Muscle of back (tissue), 11 donors: Measurements from ENCODE around the gene CD5L. TPM values are rescaled to one million over a fixed set of nuclear protein-coding genes. Genes with fewer than 3 reads are reported as not detected.

ENCODE experiments used
- DNase-seq, 3 donors: peaks; one replicate each; pipeline versions ENCODE4 v3.0.0 to v3.0.0-alpha.2; 2013
- polyA plus RNA-seq, 10 donors: library from polyadenylated mRNA; unstranded; fragments of 120-200 nt; gene quantifications; one replicate each; pipeline ENCODE4 v1.2.1, GENCODE V29; 2013; ENCODE audit not compliant: insufficient read length in 10 of 10

CD5L gene
- polyA plus RNA-seq, 10 donors, result 0.05 to 0.17 (median 0.11) TPM; not detected in 6

DNA sequence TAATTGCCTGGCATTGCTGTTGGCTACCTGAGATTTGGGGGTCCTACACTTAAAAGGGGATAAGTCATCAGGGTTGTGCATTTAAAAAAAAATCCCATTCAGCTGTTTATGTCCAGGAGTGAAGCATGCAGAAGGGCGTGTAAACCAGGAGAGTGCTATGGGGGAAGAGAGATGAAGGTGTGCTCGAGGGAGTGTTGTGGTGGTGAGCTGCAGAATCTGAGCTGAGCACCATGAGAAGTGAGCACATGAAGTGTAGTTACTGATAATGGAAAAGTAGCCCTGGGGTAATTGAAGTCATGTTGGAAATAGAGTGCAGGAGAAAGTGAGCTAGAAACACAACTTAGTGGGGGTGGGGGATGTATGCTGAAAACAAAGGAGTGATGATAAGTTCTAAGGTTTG, 22.4 kb downstream of the CD5L start:
- no peak for DNase-seq

DNA sequence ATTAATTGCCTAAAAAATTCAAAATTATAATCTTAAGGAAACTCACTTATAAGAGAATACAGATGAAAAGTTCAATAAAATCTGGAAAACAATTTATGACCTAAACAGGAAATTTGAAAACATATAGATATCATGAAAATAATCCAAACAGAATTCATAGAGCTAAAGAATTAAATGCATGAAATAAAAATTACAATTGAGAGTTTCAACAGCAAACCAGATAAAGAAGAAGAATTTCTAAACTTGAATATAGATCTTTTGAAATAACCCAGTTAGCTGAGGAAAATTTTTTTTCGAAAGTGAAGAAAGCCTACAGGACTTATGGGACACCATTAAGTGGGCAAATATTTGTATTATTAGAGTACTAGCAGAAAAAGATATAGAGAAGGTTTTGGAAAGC, 28.3 kb downstream of the CD5L start:
- no peak for DNase-seq

DNA sequence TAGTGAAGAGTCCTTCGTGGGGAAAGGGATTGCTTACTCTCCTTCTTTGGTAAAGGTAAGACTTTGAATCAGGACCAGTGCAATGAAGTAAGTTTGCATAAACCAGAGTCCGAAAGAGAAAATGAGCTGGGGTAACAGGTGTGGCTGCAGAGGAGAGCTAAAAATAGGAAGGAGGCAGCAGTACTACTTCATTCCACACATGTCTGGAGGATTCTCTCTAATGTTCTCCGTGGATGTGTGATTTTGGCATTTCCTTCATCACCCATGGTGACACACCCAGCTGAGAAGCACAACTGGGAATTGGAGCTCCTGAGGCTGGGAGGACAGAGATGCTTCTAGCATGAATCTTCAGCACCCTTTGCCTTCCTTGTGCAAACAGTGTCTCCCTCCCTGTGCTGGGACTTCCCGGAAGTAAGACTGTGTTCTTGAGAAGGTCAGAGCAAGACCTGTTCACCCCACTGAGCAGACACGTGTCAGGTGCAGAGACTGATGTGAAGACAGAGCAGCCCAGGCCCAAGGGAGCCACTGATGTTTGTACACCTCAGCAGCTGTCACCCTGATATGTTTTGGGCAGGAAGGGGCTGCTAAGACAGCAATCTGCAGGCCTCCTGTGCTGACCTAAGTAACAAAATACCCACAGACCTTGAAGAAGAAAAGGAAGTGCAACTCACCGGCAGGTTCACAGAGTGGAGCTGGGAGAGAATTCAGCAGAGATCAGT, 35.0 kb downstream of the CD5L start:
- no peak for DNase-seq

DNA sequence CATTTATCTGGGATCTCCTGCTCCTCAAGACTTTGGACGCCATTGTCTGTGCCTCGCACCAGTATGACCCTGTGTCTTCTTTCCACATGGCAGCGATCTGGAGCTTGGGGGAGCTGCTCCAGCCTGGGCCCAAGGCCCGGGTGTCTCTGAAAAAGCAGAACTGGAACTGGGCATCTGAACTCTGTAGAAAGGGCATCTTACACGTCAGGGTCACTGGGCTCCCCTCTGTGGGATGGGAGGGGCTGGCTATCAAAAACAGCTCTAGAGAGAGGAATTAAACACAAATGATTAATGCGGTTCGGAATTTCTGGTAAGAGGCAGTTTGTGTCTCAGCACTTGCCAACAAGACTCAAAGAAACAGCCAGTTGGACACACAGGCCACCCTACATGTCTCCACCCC, 37.8 kb downstream of the CD5L start:
- DNase-seq, result peak in 1 of 3 donors; percentile 2

DNA sequence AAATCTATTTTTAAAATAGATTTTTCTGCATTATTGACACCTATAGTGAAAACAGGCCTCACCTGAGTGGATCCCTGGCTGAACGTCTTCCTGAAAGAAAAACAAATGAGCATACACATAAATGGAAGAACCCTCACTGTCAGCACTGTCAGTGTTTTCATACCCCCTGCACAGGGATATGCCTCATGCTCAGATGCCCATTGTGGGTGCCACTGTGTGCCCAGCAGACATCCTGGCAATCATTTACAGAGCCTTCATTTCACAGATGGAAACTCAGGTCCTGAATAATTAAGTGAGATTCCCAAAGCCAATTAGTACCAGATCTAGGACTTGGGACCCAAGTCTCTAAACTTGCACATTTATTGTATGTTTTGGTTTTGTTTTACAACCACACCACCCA, 41.6 kb downstream of the CD5L start:
- DNase-seq, result no peak

DNA sequence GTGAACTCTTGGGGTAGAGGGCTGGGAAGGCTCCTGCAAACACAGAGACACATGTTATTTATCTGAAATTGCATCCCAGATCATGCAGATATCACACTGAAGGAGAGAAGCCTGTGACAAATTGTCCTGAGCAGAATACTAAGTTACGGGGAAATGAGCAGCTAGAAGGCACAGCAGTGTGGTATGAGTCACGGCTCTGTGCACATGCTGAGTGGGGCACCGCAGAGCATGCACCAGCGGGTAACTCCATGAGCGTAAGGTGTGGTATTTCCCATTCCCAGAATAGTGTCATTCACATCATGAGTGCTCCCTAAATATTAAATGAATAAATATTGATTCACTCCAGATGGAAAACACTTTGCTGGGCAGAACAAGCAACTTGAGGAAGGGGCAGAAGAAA, 43.4 kb downstream of the CD5L start:
- DNase-seq, result no peak

DNA sequence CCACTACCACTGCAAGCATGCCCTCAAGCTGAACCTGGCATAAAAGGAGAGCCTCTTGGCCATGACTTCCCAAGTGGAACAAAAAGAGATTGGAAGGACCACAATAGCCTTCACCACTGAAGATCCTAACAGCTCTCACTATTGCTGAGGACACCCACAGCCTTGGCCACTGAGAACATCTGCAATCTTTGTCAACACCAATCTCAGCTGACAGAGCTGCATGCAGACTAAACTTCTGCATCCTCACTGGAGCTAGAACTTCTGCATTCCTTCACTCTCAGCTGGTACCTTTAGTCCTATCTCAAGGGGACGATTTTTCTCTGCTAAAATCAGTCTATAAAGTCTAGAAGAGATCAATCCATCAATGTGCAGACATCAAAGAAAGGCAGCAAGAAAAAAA, 56.4 kb downstream of the CD5L start:
- no peak for DNase-seq

DNA sequence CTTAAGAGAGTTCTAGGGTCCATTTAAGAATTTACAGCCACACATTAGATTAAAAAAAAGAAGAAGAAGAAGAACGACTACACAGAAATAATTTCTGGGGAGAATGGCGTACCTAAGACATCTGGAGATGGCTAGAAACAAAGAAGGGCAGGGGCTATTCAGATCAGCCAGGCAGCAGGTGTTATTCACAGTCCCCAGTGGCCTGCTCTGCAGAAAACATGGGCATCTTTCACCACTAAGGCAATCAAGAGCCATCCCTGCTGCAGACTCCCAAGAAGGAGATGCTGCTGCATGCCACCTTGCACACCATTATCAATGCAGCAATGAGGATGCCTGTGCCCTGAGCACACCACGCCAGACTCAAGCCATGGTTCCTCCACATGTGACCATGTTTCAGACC, 56.8 kb downstream of the CD5L start:
- DNase-seq, result no peak

DNA sequence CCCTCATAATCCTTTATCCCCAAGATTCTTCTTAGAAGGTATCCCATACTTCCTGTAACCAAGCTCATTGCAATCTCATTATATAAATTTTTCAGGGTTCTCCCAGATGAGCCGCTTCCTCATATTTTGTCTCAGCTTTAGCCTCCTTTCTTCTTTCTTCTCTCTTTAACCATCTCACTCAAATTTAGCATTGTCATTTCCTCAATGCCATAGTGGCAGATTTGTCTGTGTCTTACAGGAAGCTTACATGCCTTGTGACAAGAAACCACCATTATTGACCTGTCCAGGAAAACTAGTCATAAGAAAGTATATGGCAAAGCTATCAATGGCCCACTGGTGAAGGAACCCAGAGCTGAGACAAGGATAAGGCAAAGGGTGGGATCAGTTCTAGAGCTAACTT, 58.7 kb downstream of the CD5L start:
- no peak for DNase-seq

DNA sequence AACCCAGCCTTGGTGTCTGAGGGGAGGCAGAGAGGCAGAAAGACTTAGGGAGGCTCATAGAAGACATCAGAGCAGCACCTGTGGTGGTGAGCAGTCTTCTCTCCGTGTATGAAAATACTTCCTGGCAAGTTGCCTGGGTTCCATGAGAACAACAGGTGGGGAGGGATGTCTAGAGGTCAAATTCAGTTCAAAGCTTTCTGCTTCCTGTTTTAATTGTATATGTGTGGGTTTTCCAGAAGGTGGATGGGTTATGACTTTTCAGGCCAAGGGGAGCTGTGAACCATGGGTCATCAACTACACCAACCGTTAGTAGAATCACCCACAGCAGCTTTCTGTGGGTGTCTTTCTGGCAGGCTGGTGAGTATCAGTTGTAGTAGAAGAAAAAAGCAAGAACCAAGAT, 60.6 kb downstream of the CD5L start:
- DNase-seq, result peak in 2 of 3 donors; percentile 3 to 6

Other genes starting within 250 kb of the CD5L start
- gene FCRL4, start 243.7 kb downstream of the CD5L start, polyA plus RNA-seq, result not detected
- under 1 TPM in 5 of 10 donors, not detected in 5; 0.09 to 0.58 (median 0.13) TPM for gene FCRL3, start 141.0 kb downstream of the CD5L start, polyA plus RNA-seq
- gene FCRL2, start 64.7 kb downstream of the CD5L start, polyA plus RNA-seq, result under 1 TPM in 4 of 10 donors, not detected in 6; 0.07 to 0.28 (median 0.17) TPM
- 1 to 10 TPM in 1 of 10 donors, under 1 TPM in 6, not detected in 3; 0.20 to 1.4 (median 0.32) TPM for gene FCRL1, start 21.7 kb downstream of the CD5L start, polyA plus RNA-seq
- 10 to 100 TPM; 27.1 to 55.1 (median 33.0) TPM for gene KIRREL1, start 151.8 kb upstream of the CD5L start, polyA plus RNA-seq